ENCODE data around the gene GPC6.
A peak's percentile ranks its signal among the peaks of the same experiment; 100 is the strongest.
"Not testable (repeated sequence)": the region's sequence is repeated elsewhere in the genome, so short reads cannot be mapped to it uniquely, and the experiment has no call there.

Gene GPC6

GRCh38 chr13:93473441-93474270, 247.0 kb downstream of the GPC6 start:
- no peaks in the 10 kb centered on the region for H3K27me3 ChIP-seq (replicated peaks; ENCODE audit: control insufficient read depth, insufficient read depth, low read length)
- DNase-seq (ENCODE audit: low read depth): no peak
- H3K9me3 ChIP-seq (ENCODE audit: control insufficient read depth, low read length): peaks cover 12% of the 10 kb centered on the region
- no peak overlapping the region for H3K9ac ChIP-seq (ENCODE audit: low read length)
- no peaks in the 10 kb centered on the region for H3K36me3 ChIP-seq (ENCODE audit: control insufficient read depth, insufficient read depth, low read length, severe bottlenecking)
- no peak overlapping the region for H3K4me3 ChIP-seq (ENCODE audit: low read length)
- peaks cover 20% of the 10 kb centered on the region for H3K4me1 ChIP-seq (ENCODE audit: control insufficient read depth, insufficient read depth, low read length)

GRCh38 chr13:93476175-93476574, 249.6 kb downstream of the GPC6 start:
- Histone ChIP-seq H3K27me3 (replicated peaks; ENCODE audit: control insufficient read depth, insufficient read depth, low read length) (no peaks in the 10 kb centered on the region), H3K9ac (ENCODE audit: low read length) (no peak overlapping the region), H3K4me3 (ENCODE audit: low read length) (peak overlapping the region; percentile 24), H3K36me3 (ENCODE audit: control insufficient read depth, insufficient read depth, low read length, severe bottlenecking) (no peaks in the 10 kb centered on the region), H3K4me1 (ENCODE audit: control insufficient read depth, insufficient read depth, low read length) (peaks cover 20% of the 10 kb centered on the region), H3K9me3 (ENCODE audit: control insufficient read depth, low read length) (no peaks in the 10 kb centered on the region)
- DNase-seq (ENCODE audit: low read depth): peak; percentile 79

- peak; percentile 45 for DNase-seq (ENCODE audit: low read depth)
- H3K36me3 ChIP-seq (ENCODE audit: control insufficient read depth, insufficient read depth, low read length, severe bottlenecking): no peaks in the 10 kb centered on the region
- no peak overlapping the region for H3K4me3 ChIP-seq (ENCODE audit: low read length)
- H3K9ac ChIP-seq (ENCODE audit: low read length): no peak overlapping the region
- peaks cover 20% of the 10 kb centered on the region for H3K4me1 ChIP-seq (ENCODE audit: control insufficient read depth, insufficient read depth, low read length)
- H3K9me3 ChIP-seq (ENCODE audit: control insufficient read depth, low read length): no peaks in the 10 kb centered on the region
- no peaks in the 10 kb centered on the region for H3K27me3 ChIP-seq (replicated peaks; ENCODE audit: control insufficient read depth, insufficient read depth, low read length)
These were observed 250.6 kb downstream of the GPC6 start for GRCh38 chr13:93477238-93477637.

GRCh38 chr13:93480553-93481106, 254.0 kb downstream of the GPC6 start:
- H3K4me1 ChIP-seq (ENCODE audit: control insufficient read depth, insufficient read depth, low read length): peaks cover 20% of the 10 kb centered on the region
- H3K27me3 ChIP-seq (replicated peaks; ENCODE audit: control insufficient read depth, insufficient read depth, low read length): no peaks in the 10 kb centered on the region
- H3K4me3 ChIP-seq (ENCODE audit: low read length): no peak overlapping the region
- no peaks in the 10 kb centered on the region for H3K9me3 ChIP-seq (ENCODE audit: control insufficient read depth, low read length)
- no peak overlapping the region for H3K9ac ChIP-seq (ENCODE audit: low read length)
- no peak for DNase-seq (ENCODE audit: low read depth)
- no peaks in the 10 kb centered on the region for H3K36me3 ChIP-seq (ENCODE audit: control insufficient read depth, insufficient read depth, low read length, severe bottlenecking)

GRCh38 chr13:93496117-93496516, 269.5 kb downstream of the GPC6 start:
- DNase-seq (ENCODE audit: low read depth): not testable (repeated sequence)

GRCh38 chr13:93496985-93497673, 270.5 kb downstream of the GPC6 start:
- Histone ChIP-seq H3K4me3 (ENCODE audit: low read length) (no peak overlapping the region), H3K36me3 (ENCODE audit: control insufficient read depth, insufficient read depth, low read length, severe bottlenecking) (no peaks in the 10 kb centered on the region), H3K4me1 (ENCODE audit: control insufficient read depth, insufficient read depth, low read length) (peaks cover 9% of the 10 kb centered on the region), H3K9me3 (ENCODE audit: control insufficient read depth, low read length) (no peaks in the 10 kb centered on the region), H3K9ac (ENCODE audit: low read length) (no peak overlapping the region), H3K27me3 (replicated peaks; ENCODE audit: control insufficient read depth, insufficient read depth, low read length) (no peaks in the 10 kb centered on the region)
- peak; percentile 25 for DNase-seq (ENCODE audit: low read depth)

More at GRCh38 chr13:93496117-93496516, 269.5 kb downstream of the GPC6 start:
- H3K4me1 ChIP-seq (ENCODE audit: control insufficient read depth, insufficient read depth, low read length); H3K36me3 ChIP-seq (ENCODE audit: control insufficient read depth, insufficient read depth, low read length, severe bottlenecking); H3K9me3 ChIP-seq (ENCODE audit: control insufficient read depth, low read length); H3K4me3 ChIP-seq (ENCODE audit: low read length); H3K27me3 ChIP-seq (replicated peaks; ENCODE audit: control insufficient read depth, insufficient read depth, low read length); H3K9ac ChIP-seq (ENCODE audit: low read length): not testable (repeated sequence)

GRCh38 chr13:93499991-93500390, 273.4 kb downstream of the GPC6 start:
- Histone ChIP-seq H3K9ac (ENCODE audit: low read length) (no peak overlapping the region), H3K4me3 (ENCODE audit: low read length) (no peak overlapping the region)

GRCh38 chr13:93502071-93502470, 275.5 kb downstream of the GPC6 start:
- Histone ChIP-seq H3K4me1 (ENCODE audit: control insufficient read depth, insufficient read depth, low read length) (peaks cover 22% of the 10 kb centered on the region), H3K36me3 (ENCODE audit: control insufficient read depth, insufficient read depth, low read length, severe bottlenecking) (no peaks in the 10 kb centered on the region), H3K9me3 (ENCODE audit: control insufficient read depth, low read length) (no peaks in the 10 kb centered on the region), H3K4me3 (ENCODE audit: low read length) (no peak overlapping the region), H3K9ac (ENCODE audit: low read length) (no peak overlapping the region), H3K27me3 (replicated peaks; ENCODE audit: control insufficient read depth, insufficient read depth, low read length) (no peaks in the 10 kb centered on the region)
- DNase-seq (ENCODE audit: low read depth): no peak

More at GRCh38 chr13:93499991-93500390, 273.4 kb downstream of the GPC6 start:
- H3K9me3 ChIP-seq (ENCODE audit: control insufficient read depth, low read length): no peaks in the 10 kb centered on the region
- no peaks in the 10 kb centered on the region for H3K27me3 ChIP-seq (replicated peaks; ENCODE audit: control insufficient read depth, insufficient read depth, low read length)
- H3K4me1 ChIP-seq (ENCODE audit: control insufficient read depth, insufficient read depth, low read length): peaks cover 12% of the 10 kb centered on the region
- DNase-seq (ENCODE audit: low read depth): no peak
- H3K36me3 ChIP-seq (ENCODE audit: control insufficient read depth, insufficient read depth, low read length, severe bottlenecking): no peaks in the 10 kb centered on the region

GRCh38 chr13:93502987-93503615, 276.5 kb downstream of the GPC6 start:
- no peak overlapping the region for H3K4me3 ChIP-seq (ENCODE audit: low read length)

GRCh38 chr13:93505104-93505952, 278.7 kb downstream of the GPC6 start:
- Histone ChIP-seq H3K36me3 (ENCODE audit: control insufficient read depth, insufficient read depth, low read length, severe bottlenecking) (no peaks in the 10 kb centered on the region), H3K4me1 (ENCODE audit: control insufficient read depth, insufficient read depth, low read length) (peaks cover 17% of the 10 kb centered on the region), H3K27me3 (replicated peaks; ENCODE audit: control insufficient read depth, insufficient read depth, low read length) (no peaks in the 10 kb centered on the region), H3K9me3 (ENCODE audit: control insufficient read depth, low read length) (no peaks in the 10 kb centered on the region), H3K4me3 (ENCODE audit: low read length) (no peak overlapping the region), H3K9ac (ENCODE audit: low read length) (no peak overlapping the region)
- peak; percentile 29 for DNase-seq (ENCODE audit: low read depth)

More at GRCh38 chr13:93502987-93503615, 276.5 kb downstream of the GPC6 start:
- Histone ChIP-seq H3K36me3 (ENCODE audit: control insufficient read depth, insufficient read depth, low read length, severe bottlenecking) (no peaks in the 10 kb centered on the region), H3K4me1 (ENCODE audit: control insufficient read depth, insufficient read depth, low read length) (peaks cover 22% of the 10 kb centered on the region), H3K27me3 (replicated peaks; ENCODE audit: control insufficient read depth, insufficient read depth, low read length) (no peaks in the 10 kb centered on the region), H3K9ac (ENCODE audit: low read length) (no peak overlapping the region), H3K9me3 (ENCODE audit: control insufficient read depth, low read length) (no peaks in the 10 kb centered on the region)
- no peak for DNase-seq (ENCODE audit: low read depth)

Data from adipocyte (in vitro differentiated cells).